HepG2 (cell line): ENCODE data around the gene HTRA3. TPM values are rescaled to one million over a fixed set of nuclear protein-coding genes. Genes with fewer than 3 reads are reported as not detected.
A peak's percentile ranks its signal among the peaks of the same experiment; 100 is the strongest.

Source experiments
- ATAC-seq: fragments of 200-7000 bp; cut with Tn5 transposase; 3 replicates; pipeline ENCODE4 v1.9.1; 2020; ENCODE audit warnings: mild to moderate bottlenecking, moderate library complexity
- BruUV-seq: library from RNA; stranded (reverse); fragments of 400-500 nt; replicated peaks from 2 replicates; lab custom pipeline; 2021; lab: Mats Ljungman, UMichigan
- CTCF ChIA-PET: fragments of 300-600 bp; formaldehyde crosslinking; extraction: SDS; loops from one replicate; lab custom pipeline; 2021; ENCODE audit warnings: low total read pairs, inconsistent platforms, low intra/inter-chr PET ratio; lab: Yijun Ruan, JAX
- POLR2A ChIA-PET: fragments of 350-600 bp; sonication (Branson Sonifier 250); formaldehyde crosslinking; loops from one replicate; lab custom pipeline; 2020; ENCODE audit warnings: antibody characterized with exemption, inconsistent platforms; lab: Yijun Ruan, JAX
- DNase-seq: peaks from one replicate; pipeline ENCODE4 v3.0.0-alpha.2; 2015; ENCODE audit warnings: low spot score
- FAIRE-seq: peaks from 3 replicates; lab custom pipeline; 2011; peaks lifted over from hg19 to GRCh38; lab: Jason Lieb, UNC
- H2AFZ ChIP-seq: one replicate; pipeline ENCODE4 v1.6.1; 2011; ENCODE audit warnings: low read length, inconsistent platforms
- H3K27ac ChIP-seq: fragments of 300-600 bp; 3 replicates; pipeline ENCODE4 v1.8.0; 2011; ENCODE audit warnings: mixed run types, mild to moderate bottlenecking, mixed read lengths, low read length, inconsistent platforms; ENCODE audit not compliant: insufficient read depth; ENCODE audit errors: extremely low read length
- H3K27me3 ChIP-seq, 2 experiments: fragments of 200-600 bp in 1 of 2; 2 replicates in 1 of 2; 3 replicates in 1 of 2; pipeline versions ENCODE4 v1.6.0 to v1.8.0; 2011; ENCODE audit warnings: low read length in 2 of 2, mild to moderate bottlenecking in 2 of 2, moderate library complexity in 2 of 2, inconsistent platforms in 1 of 2; ENCODE audit not compliant: insufficient read depth in 2 of 2, control insufficient read depth in 1 of 2
- H3K36me3 ChIP-seq, 2 experiments: fragments of 200-600 bp in 1 of 2; replicated peaks in 1 of 2; 2 replicates in 1 of 2; 3 replicates in 1 of 2; pipeline versions ENCODE4 v1.5.1 to v1.8.0; 2011; ENCODE audit warnings: low read length in 2 of 2, inconsistent platforms in 1 of 2; ENCODE audit not compliant: insufficient read depth in 2 of 2, control insufficient read depth in 1 of 2
- H3K4me1 ChIP-seq: 2 replicates; pipeline ENCODE4 v1.5.1; 2012; ENCODE audit warnings: low read length, inconsistent platforms; ENCODE audit not compliant: insufficient read depth
- H3K4me2 ChIP-seq: 2 replicates; pipeline ENCODE4 v1.6.0; 2011; ENCODE audit warnings: low read depth, low read length, inconsistent platforms
- H3K4me3 ChIP-seq, 3 experiments: fragments of 200-600 bp in 1 of 3; sonication (generic), shearing (Covaris generic) in 1 of 3; replicated peaks in 1 of 3; 2 replicates each; pipeline ENCODE4 v1.5.1; 2011 to 2016; ENCODE audit warnings: low read length in 3 of 3, inconsistent platforms in 2 of 3, low read depth in 2 of 3, mild to moderate bottlenecking in 2 of 3, control low read depth in 1 of 3, mixed read lengths in 1 of 3; ENCODE audit not compliant: insufficient read depth in 1 of 3
- H3K79me2 ChIP-seq: one replicate; pipeline ENCODE4 v1.6.1; 2011; ENCODE audit warnings: low read length, inconsistent platforms; ENCODE audit not compliant: insufficient read depth
- H3K9ac ChIP-seq: 2 replicates; pipeline ENCODE4 v1.6.0; 2011; ENCODE audit warnings: mild to moderate bottlenecking, low read depth, low read length, inconsistent platforms; ENCODE audit not compliant: insufficient read depth
- H3K9me3 ChIP-seq: 2 replicates; pipeline ENCODE4 v1.5.1; 2012; ENCODE audit warnings: mild to moderate bottlenecking, low read length
- H4K20me1 ChIP-seq: 2 replicates; pipeline ENCODE4 v1.6.0; 2011; ENCODE audit warnings: inconsistent platforms, mild to moderate bottlenecking, low read length, moderate library complexity; ENCODE audit not compliant: insufficient read depth
- BHLHE40 ChIP-seq: IDR thresholded peaks from 2 replicates; pipeline ENCODE4 v1.6.1; 2011; ENCODE audit warnings: low read length, improper control_type of control experiment
- CBX5 ChIP-seq: sonication (generic); formaldehyde crosslinking; IDR thresholded peaks from 2 replicates; pipeline ENCODE4 v1.4.0; 2020; ENCODE audit warnings: missing genetic modification reagents, borderline replicate concordance
- EEA1 ChIP-seq: sonication (generic); formaldehyde crosslinking; IDR thresholded peaks from 2 replicates; pipeline ENCODE4 v1.5.1; 2020; ENCODE audit warnings: mild to moderate bottlenecking, missing genetic modification reagents, borderline replicate concordance
- ETV5 ChIP-seq: IDR thresholded peaks from 2 replicates; pipeline ENCODE4 v1.6.1; 2018; ENCODE audit warnings: missing biosample characterization, missing genetic modification reagents, inconsistent platforms, borderline replicate concordance
- FLYWCH1 ChIP-seq: sonication (generic); formaldehyde crosslinking; IDR thresholded peaks from 2 replicates; pipeline ENCODE4 v1.8.1; 2023; ENCODE audit warnings: mild to moderate bottlenecking, missing genetic modification reagents
- FOXK1 ChIP-seq: sonication (generic); formaldehyde crosslinking; IDR thresholded peaks from 2 replicates; pipeline ENCODE4 v1.4.0; 2020; ENCODE audit warnings: low read depth, missing genetic modification reagents, borderline replicate concordance
- GATAD2A ChIP-seq: IDR thresholded peaks from 2 replicates; pipeline ENCODE4 v1.6.1; 2016
- HOXA3 ChIP-seq: sonication (generic); formaldehyde crosslinking; IDR thresholded peaks from 2 replicates; pipeline ENCODE4 v1.5.0; 2020; ENCODE audit warnings: missing genetic modification reagents
- PHF21A ChIP-seq: sonication (generic); formaldehyde crosslinking; IDR thresholded peaks from 2 replicates; pipeline ENCODE4 v1.5.0; 2020; ENCODE audit warnings: mild to moderate bottlenecking, missing genetic modification reagents
- SETDB1 ChIP-seq: sonication (generic); formaldehyde crosslinking; IDR thresholded peaks from 2 replicates; pipeline ENCODE4 v1.5.1; 2020; ENCODE audit warnings: missing genetic modification reagents, mild to moderate bottlenecking, borderline replicate concordance
- SIX4 ChIP-seq: sonication (generic); formaldehyde crosslinking; IDR thresholded peaks from 2 replicates; pipeline ENCODE4 v1.4.0; 2020; ENCODE audit warnings: missing genetic modification reagents
- THYN1 ChIP-seq: sonication (generic); formaldehyde crosslinking; IDR thresholded peaks from 2 replicates; pipeline ENCODE4 v1.8.1; 2023; ENCODE audit warnings: low read depth, mild to moderate bottlenecking, moderate library complexity, missing genetic modification reagents, borderline replicate concordance
- ZFP1 ChIP-seq: IDR thresholded peaks from 2 replicates; pipeline ENCODE4 v1.6.1; 2016
- ZNF335 ChIP-seq: sonication (generic); formaldehyde crosslinking; IDR thresholded peaks from 2 replicates; pipeline ENCODE4 v1.4.0; 2020; ENCODE audit warnings: missing genetic modification reagents
- WGBS: methylation state at CpG from one replicate; pipeline ENCODE4 v1.1.6; 2017; ENCODE audit warnings: low lambda C conversion rate; 5-methylcytosine and 5-hydroxymethylcytosine counted together
- in situ Hi-C: cut with HindIII; loops from 2 replicates; pipeline ENCODE4 v1.10.0; 2017; ENCODE audit warnings: low pct_unique_long_range_greater_than_20kb; ENCODE audit not compliant: extremely low pct_ligation_motif_present
- intact Hi-C: fragments of 100-400 bp; cut with micrococcal nuclease; formaldehyde crosslinking; loops from one replicate; pipeline ENCODE4 v1.10.0; 2022; ENCODE audit not compliant: unreplicated experiment
- polyA plus RNA-seq, 8 experiments: library from polyadenylated mRNA; depleted of rRNA in 3 of 8; stranded (reverse) in 7 of 8; unstranded in 1 of 8; fragments of >200 nt; fragmentation: Illumina TruSeq in 4 of 8; extraction: Trizol in 4 of 8; gene quantifications; 2 replicates each; pipeline versions ENCODE4 v1.2.1 to v1.2.3, GENCODE V29; 2011 to 2016; ENCODE audit warnings: low read depth in 4 of 8, missing spikeins in 1 of 8, mixed read lengths in 1 of 8; ENCODE audit not compliant: insufficient read depth in 1 of 8
- total RNA-seq, 5 experiments: library from RNA; depleted of rRNA; stranded (reverse); fragments of >200 nt; fragmentation: Illumina TruSeq; extraction: Trizol; gene quantifications; 2 replicates each; pipeline ENCODE4 v1.2.3, GENCODE V29; 2016; ENCODE audit warnings: low read depth in 1 of 5
- TF ChIP-seq, protein P1 (sequence below): sonication (generic); formaldehyde crosslinking; IDR thresholded peaks from 2 replicates; pipeline ENCODE4 v1.9.0; 2021; ENCODE audit warnings: missing genetic modification reagents, mild to moderate bottlenecking, borderline replicate concordance
- TF ChIP-seq, protein P2 (sequence below): sonication (generic); formaldehyde crosslinking; IDR thresholded peaks from 2 replicates; pipeline ENCODE4 v1.8.0; 2022; ENCODE audit warnings: mild to moderate bottlenecking, missing genetic modification reagents; ENCODE audit not compliant: insufficient replicate concordance
- TF ChIP-seq, protein P3 (sequence below): sonication (generic); formaldehyde crosslinking; IDR thresholded peaks from 2 replicates; pipeline ENCODE4 v1.4.0; 2020; ENCODE audit warnings: missing genetic modification reagents, borderline replicate concordance

The HTRA3 gene
- total and polyA plus RNA-seq, 2 of the 13 experiments (the other 11 are each of a cell fraction or from before 2014, with no cell fraction given), result 0.17 TPM; not detected in 1

DNA sequence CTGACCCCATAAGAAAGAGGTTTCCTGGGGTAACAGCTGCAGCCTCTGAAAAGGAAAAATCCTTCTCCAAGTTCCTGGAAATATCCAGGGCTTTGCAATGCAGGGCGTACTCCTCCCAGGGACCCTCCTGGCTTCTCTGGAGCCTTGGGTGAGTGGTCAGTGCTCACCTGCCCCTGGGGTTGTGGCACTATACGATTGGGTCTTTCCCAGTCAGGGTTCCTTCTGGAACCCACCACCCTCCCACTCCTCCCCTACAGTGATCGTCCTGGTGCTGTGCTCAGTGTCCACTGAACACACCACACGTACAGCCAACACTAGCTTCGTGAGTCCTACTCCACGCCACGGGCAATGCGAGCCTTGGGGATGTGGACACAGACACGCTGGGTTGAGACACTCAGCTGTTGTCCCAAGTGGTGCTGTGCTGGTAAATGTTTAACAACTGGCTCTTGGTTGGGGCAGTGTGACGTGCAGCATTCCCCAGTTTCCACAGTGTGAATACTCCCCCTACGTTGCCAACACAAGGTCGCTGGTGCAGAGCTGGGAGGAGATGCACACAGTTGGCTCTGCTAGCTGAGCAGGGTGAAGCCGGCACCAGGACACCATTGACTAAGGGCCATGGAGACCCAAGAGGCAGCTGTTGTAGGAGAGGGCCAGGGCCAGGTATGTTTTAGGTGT is 65.4 kb downstream of the HTRA3 start:
- in situ Hi-C loops, result no loop called here
- CTCF ChIA-PET, result no interaction called here
- 0% methylated on average over 5 of the region's 13 CpGs for WGBS
- Histone ChIP-seq H3K79me2 (no peaks in the 10 kb centered on the region), H3K4me3 (no peak overlapping the region; a peak in 1 of 6 replicates), H3K9ac (no peak overlapping the region), H3K27ac (no peak overlapping the region), H3K9me3 (peaks cover 5% of the 10 kb centered on the region; the same call in 1 of the 2 replicates), H3K4me1 (peaks cover 17% of the 10 kb centered on the region), H3K4me2 (peak overlapping the region; percentile 25; the same call in 1 of the 2 replicates), H4K20me1 (no peaks in the 10 kb centered on the region), H3K27me3 (peaks cover 2 to 21% of the 10 kb centered on the region in 2 experiments; a peak in 3 of 5 replicates), H3K36me3 (no peaks in the 10 kb centered on the region), H2AFZ (no peak overlapping the region)
- intact Hi-C loops, result no loop called here
- no TSS peak for BruUV-seq
- DNase-seq (peak; percentile 54), FAIRE-seq (peak; percentile 26), ATAC-seq (peak; percentile 95)
- POLR2A ChIA-PET, result no interaction called here
- TF ChIP-seq GATAD2A (CRISPR knock-in tag) (peak; percentile 26; the same call in 1 of the 2 replicates), SIX4 (CRISPR knock-in tag) (no peak), CBX5 (no peak), SETDB1 (CRISPR knock-in tag) (no peak), ZFP1 (peak; percentile 14; the same call in 1 of the 2 replicates), PHF21A (CRISPR knock-in tag) (peak; percentile 50; the same call in 1 of the 2 replicates), HOXA3 (CRISPR knock-in tag) (no peak), BHLHE40 (0 out of 2 replicates have a peak, but pooled peaks have one; percentile 9), FOXK1 (0 out of 2 replicates have a peak, but pooled peaks have one; percentile 21), ZNF335 (no peak), EEA1 (CRISPR knock-in tag) (no peak), FLYWCH1 (CRISPR knock-in tag) (no peak), ETV5 (CRISPR knock-in tag) (no peak), THYN1 (CRISPR knock-in tag) (no peak)
- TF ChIP-seq, protein P1, sequence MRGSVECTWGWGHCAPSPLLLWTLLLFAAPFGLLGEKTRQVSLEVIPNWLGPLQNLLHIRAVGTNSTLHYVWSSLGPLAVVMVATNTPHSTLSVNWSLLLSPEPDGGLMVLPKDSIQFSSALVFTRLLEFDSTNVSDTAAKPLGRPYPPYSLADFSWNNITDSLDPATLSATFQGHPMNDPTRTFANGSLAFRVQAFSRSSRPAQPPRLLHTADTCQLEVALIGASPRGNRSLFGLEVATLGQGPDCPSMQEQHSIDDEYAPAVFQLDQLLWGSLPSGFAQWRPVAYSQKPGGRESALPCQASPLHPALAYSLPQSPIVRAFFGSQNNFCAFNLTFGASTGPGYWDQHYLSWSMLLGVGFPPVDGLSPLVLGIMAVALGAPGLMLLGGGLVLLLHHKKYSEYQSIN (CRISPR knock-in tag), result no peak
- TF ChIP-seq, protein P2, sequence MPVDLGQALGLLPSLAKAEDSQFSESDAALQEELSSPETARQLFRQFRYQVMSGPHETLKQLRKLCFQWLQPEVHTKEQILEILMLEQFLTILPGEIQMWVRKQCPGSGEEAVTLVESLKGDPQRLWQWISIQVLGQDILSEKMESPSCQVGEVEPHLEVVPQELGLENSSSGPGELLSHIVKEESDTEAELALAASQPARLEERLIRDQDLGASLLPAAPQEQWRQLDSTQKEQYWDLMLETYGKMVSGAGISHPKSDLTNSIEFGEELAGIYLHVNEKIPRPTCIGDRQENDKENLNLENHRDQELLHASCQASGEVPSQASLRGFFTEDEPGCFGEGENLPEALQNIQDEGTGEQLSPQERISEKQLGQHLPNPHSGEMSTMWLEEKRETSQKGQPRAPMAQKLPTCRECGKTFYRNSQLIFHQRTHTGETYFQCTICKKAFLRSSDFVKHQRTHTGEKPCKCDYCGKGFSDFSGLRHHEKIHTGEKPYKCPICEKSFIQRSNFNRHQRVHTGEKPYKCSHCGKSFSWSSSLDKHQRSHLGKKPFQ, result peak; percentile 97
- TF ChIP-seq, protein P3, sequence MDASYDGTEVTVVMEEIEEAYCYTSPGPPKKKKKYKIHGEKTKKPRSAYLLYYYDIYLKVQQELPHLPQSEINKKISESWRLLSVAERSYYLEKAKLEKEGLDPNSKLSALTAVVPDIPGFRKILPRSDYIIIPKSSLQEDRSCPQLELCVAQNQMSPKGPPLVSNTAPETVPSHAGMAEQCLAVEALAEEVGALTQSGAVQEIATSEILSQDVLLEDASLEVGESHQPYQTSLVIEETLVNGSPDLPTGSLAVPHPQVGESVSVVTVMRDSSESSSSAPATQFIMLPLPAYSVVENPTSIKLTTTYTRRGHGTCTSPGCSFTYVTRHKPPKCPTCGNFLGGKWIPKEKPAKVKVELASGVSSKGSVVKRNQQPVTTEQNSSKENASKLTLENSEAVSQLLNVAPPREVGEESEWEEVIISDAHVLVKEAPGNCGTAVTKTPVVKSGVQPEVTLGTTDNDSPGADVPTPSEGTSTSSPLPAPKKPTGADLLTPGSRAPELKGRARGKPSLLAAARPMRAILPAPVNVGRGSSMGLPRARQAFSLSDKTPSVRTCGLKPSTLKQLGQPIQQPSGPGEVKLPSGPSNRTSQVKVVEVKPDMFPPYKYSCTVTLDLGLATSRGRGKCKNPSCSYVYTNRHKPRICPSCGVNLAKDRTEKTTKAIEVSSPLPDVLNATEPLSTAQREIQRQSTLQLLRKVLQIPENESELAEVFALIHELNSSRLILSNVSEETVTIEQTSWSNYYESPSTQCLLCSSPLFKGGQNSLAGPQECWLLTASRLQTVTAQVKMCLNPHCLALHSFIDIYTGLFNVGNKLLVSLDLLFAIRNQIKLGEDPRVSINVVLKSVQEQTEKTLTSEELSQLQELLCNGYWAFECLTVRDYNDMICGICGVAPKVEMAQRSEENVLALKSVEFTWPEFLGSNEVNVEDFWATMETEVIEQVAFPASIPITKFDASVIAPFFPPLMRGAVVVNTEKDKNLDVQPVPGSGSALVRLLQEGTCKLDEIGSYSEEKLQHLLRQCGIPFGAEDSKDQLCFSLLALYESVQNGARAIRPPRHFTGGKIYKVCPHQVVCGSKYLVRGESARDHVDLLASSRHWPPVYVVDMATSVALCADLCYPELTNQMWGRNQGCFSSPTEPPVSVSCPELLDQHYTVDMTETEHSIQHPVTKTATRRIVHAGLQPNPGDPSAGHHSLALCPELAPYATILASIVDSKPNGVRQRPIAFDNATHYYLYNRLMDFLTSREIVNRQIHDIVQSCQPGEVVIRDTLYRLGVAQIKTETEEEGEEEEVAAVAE (CRISPR knock-in tag), result no peak
